Esophagus squamous epithelium (tissue), 4 donors: Measurements from ENCODE around the gene CXXC5.

Experiments
- CTCF ChIP-seq, 6 experiments: fragments of 450-650 bp in 4 of 6; fragments of 200-600 bp in 2 of 6; sonication (generic) in 2 of 6; IDR thresholded peaks; one replicate each; pipeline ENCODE4 v1.5.1; 2016 to 2019; ENCODE audit warnings: antibody characterized with exemption in 6 of 6, mild to moderate bottlenecking in 4 of 6, moderate library complexity in 4 of 6
- POLR2A ChIP-seq, 4 donors: fragments of 450-650 bp; IDR thresholded peaks; one replicate each; pipeline ENCODE4 v1.6.1; 2017; ENCODE audit warnings: antibody characterized with exemption in 4 of 4, mild to moderate bottlenecking in 4 of 4, moderate library complexity in 3 of 4

GRCh38 chr5:139717221-139717620, 69.1 kb downstream of the CXXC5 start:
- no peak for TF ChIP-seq POLR2A (IDR thresholded peaks at IDR 0.05)
- no peak for TF ChIP-seq CTCF (IDR thresholded peaks at IDR 0.05)
